Stimulated activated CD8-positive, alpha-beta memory T cell treated with anti-CD3 and anti-CD28 coated beads, Interleukin-15, amount 100 ng/mL, for 4 hours (primary cell): ENCODE results near the gene CST11.
"Not testable (repeated sequence)": the region's sequence is repeated elsewhere in the genome, so short reads cannot be mapped to it uniquely, and the experiment has no call there.

Experiments
- DNase-seq, 2 donors: peaks; one replicate each; pipeline ENCODE4 v3.0.0-alpha.2; 2020; ENCODE audit warnings: low read depth in 2 of 2

Gene CST11

GRCh38 chr20:23452776-23453175 lies at the start of gene CST11:
TSS of gene CST11 (minus strand) at chr20:23452876. CDS start at chr20:23452811, 65 bp downstream.
- DNase-seq = no peak

DNA sequence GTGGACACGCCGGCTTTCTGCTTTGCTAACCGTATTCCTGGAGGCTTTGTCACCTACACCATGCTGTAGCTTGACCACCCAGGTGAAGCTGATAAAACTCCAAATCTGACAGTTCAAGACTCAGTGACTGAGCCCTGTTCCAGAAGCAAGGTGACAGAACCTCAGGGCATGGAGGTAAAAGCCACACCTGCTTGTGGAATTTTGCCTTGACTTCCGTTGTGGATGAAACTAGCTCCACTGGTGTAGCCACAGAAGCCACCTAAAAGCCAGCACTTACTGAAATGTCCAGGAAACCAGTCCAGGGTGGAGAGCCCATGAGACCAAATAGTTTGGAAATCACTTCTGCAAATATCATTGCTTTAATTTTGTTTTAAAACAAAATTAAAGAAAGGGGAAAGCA lies 49.2 kb upstream of the CST11 start:
- no peak for DNase-seq

- no peak for DNase-seq
These were observed 44.9 kb upstream of the CST11 start for GRCh38 chr20:23497536-23497935.

GRCh38 chr20:23493172-23493772 lies 40.6 kb upstream of the CST11 start:
- DNase-seq = no peak

DNA sequence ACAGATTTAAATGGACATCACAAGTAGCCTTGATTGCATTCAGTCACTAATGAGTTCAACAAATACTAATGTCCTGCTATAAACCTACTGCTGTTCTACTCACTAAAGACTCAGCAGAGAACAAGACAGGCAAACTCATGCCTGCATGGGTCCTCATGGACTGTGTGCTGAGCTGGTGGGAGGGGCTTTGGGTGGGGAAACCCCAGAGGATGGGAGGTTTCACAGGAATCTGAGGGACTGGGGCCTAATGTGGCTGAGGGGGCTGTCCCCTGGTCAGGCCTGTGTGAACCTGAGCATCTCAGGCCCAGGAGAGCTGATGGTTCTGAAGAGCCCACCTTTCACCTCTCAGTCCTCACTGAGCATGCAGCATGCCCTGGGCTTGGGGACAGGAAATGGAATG lies 39.6 kb upstream of the CST11 start:
- no peak for DNase-seq

DNA sequence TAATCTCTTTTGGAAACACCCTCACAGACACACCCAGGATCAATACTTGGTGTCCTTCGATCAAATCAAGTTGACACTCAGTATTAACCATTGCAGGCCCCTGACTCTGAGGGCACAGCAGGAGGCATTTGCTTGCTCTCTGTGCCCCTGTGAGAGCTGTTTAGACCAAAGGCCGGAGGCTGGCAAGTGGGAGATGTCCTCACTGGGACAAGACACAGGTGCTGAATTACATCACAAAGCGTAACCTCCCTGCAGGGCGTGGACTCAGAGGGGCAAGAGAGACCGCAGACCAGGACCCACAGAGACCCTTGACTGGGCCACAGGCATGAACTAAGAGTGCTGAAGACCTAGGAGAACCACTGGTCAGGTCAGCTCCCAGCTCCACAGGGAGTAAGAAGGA lies 38.1 kb upstream of the CST11 start, which contains the start of gene CST8:
Gene CST8 (plus strand): TSS at position 301 of the 400 bp plus-strand sequence. CDS start 551 bp downstream, outside the sequence.
- DNase-seq = no peak

- no peak for DNase-seq
These were observed 36.3 kb upstream of the CST11 start for GRCh38 chr20:23488996-23489395.

DNA sequence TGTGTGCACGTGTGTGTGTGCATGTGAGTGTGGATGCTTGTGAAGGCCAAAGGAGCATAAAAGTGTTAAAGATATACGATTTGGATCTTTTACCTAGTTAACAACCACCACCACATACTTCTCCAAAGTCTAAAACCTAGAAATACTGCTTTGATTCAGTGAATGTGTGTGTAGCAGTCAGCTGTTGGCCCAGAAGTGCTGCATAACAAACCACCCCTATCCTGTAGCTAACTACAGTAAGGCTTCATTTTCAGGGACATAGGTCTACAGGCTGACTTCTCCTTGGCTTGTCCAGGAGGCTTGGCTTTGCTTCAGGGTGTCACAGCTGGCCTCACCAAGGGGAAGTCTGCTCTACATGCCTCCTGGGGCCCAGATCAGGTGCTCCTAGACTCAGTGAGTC lies 35.8 kb upstream of the CST11 start:
- DNase-seq = no peak

GRCh38 chr20:23484081-23484480 lies 31.4 kb upstream of the CST11 start:
- DNase-seq = no peak

DNA sequence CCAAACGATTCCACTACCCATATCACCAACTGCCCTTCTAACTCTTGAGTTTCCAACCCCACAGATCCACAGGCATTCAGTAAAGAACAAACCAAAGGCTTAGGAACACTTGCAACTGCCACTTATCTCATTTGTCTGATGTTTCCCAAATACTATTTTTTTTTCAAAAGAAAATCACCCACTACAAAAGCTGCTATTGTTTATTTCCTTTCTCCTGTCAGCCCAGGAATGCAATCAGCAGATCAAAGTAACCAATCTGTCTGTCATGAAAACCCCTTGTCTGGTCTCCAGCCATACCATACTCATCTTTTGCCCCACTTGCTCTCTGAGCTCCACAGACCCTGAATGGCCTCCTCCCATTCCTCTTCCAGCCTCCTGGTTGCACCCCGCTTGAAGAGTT lies 29.5 kb upstream of the CST11 start:
- no peak for DNase-seq

- DNase-seq = no peak
These were observed 26.4 kb upstream of the CST11 start for GRCh38 chr20:23479043-23479442.

DNA sequence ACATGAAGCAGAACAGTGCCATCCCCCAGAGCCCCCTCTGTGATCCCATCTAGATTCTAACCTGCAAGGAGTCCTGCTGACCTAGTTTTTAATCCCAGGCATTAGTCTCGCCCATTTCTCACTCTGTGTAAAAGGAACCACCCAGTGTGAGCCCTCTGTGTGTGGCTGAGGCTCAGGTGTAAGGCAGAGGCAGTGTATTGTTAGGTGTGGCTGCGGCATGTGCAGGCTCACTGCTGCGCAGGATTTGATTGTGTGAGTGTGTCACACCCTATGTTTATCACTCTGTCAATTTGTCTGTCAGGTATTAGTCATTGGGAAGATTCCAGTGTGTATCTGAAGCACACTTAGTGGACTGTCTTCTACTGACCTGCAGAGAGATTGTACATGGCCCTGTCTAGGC lies 24.5 kb upstream of the CST11 start:
- DNase-seq = no peak

- DNase-seq = no peak
These were observed 23.5 kb upstream of the CST11 start for GRCh38 chr20:23476015-23476754.

DNA sequence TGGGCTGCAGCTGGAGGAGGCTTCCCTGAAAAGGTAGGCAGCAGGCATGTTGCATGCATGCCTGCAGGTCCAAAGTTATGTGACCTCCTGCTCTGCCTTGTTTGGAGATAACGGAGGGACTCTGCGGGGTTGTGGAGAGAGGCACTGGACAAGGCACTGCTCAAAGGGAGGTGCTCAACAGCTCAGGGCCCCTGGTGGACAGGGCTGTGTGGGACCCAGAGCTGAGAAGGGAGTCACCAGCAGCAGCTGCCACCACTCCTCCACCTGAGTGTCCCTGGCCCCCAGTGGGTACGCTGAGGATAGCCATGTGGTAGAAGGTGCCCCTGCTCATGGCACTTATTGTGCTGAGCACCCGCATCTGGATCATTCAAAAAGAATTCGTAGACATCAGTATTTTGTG lies 22.7 kb upstream of the CST11 start:
- no peak for DNase-seq

DNA sequence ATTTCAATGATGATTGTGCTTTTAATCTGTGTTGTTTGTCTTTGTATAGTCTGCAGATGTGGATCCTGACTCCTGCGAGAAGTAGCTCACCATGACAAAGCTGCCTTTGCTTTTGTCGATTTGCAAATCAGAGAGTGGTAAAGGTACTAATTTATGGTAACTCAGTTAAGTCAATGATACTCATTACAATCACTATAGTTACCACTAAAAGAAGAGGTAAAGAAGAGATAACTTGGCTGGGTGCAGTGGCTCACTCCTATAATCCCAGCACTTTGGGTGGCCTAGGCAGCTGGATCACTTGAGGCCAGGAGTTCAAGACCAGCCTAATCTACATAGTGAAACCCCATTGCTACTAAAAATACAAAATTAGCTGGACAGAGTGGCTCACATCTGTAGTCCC lies 20.6 kb upstream of the CST11 start:
- not testable (repeated sequence) for DNase-seq

DNA sequence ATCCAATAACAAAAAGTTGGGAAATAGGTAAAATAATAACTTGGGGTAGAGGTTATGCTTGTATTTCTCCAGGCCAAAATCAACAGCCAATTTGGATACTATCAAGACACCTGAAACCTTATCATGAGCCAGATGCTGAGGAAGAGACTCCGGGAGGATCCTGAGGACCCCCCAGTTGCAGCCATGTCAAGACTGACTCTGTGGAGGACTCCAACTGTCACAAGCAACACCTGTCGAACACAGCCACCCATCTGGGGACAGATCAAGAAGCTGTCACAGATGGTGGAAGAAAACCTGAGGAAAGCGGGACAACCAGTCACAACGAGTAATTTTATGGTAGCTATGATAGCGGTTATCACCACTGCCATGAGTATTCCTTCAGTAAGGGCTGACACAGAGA lies 19.6 kb upstream of the CST11 start:
- DNase-seq = not testable (repeated sequence)

DNA sequence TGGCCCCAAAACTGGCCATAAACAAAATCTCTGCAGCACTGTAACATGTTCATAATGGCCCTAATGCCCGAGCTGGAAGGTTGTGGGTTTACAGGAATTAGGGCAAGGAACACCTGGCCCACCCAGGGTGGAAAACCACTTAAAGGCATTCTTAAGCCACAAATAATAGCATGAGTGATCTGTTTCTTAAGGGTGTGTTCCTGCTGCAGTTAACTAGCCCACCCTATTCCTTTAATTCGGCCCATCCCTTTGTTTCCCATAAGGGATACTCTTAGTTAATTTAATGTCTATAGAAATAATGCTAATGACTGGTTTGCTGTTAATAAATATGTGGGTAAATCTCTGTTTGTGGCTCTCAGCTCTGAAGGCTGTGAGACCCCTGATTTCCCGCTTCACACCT lies 14.3 kb upstream of the CST11 start:
- DNase-seq = not testable (repeated sequence)

- no peak for DNase-seq
These were observed 8.5 kb upstream of the CST11 start for GRCh38 chr20:23461180-23461579.

DNA sequence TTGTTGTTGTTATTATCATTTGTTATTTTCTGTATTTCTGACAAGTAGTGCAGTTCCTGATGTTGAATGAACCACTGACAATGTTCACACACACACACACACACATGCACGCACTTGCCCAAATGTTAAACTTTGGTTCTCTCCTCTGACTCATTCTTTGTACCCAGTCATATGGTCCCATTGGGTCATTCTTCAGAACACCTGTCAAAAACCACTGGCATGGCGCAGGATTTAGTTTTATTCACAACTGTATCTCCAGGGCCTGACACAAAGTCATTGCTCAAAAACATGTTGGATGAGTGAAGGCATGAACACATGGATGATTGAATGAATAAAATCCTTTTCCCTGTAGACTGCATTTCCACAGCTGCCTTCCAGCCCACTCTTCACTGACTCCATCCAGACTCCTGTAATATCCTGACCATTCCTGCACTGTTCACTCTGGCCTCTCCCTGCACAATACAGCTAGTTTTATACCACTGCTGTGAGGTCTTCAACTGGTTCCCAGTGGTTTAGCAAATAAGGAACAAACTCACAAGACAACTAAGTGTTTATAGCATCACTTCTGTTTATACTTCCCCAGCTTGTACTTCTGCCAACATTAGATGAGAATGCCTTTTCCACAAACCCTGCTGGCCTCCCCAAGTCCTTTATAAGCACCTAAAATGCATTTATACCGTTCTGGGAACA lies 6.9 kb upstream of the CST11 start:
- no peak for DNase-seq

DNA sequence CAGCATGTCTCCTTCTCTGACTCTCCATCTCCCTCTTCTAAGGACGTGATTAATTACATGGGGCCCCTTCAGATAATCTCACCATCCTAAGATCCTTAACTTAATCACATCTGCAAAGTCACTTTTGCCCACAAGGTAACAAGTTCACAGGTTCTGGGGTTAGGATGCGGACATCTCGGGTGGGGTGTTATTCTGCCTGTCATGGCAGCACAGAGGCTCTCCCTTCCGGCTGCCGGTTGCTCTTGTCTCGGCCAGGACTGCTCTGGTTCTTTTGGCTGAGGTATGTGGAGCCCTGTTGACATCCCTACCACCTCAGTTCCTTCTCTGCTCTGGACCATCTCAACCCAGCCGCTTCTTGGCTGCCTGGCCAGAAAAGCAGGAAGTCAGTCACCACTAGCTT lies 4.2 kb upstream of the CST11 start:
- no peak for DNase-seq

DNA sequence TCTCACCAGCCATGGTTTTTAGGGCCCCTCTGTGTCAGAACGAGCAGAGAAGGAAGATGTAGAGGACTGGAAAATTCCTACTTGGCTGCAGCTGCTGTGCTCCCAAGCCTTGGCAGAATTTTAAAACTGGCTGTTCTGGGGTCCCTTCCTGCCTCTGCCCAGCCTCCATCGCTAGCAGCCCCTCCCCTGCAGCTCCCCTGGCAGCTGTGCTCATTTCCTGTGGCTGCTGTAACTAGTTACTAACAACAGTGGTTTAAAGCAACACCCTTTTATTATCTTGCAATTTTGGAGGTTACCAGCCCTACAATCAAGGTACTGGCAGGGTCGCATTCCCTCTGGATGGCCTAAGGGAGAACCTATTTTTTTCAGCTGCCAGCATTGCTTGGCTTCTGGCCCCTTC lies 3.7 kb upstream of the CST11 start:
- DNase-seq = no peak

- no peak for DNase-seq
These were observed 3.0 kb upstream of the CST11 start for GRCh38 chr20:23455639-23456038.

DNA sequence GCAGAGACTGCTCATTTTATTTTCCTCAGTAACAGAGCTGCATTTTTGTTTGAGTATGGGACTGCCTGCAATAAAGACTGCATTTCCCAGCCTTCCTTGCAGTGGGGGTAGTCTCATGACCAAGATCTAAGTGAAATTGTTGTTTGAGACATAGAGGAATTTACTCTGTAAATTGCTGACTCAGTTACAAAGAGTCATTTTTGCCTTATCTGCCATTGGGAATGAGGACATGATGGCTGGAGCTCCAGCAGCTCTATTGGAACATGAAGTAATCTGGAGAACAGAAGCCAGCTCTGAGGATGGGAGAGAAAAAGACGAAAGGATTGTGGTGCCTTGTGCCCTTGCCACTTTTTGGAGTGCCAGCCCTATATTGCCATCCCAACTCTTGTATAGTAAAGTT lies 2.1 kb upstream of the CST11 start:
- no peak for DNase-seq
